Islet of Langerhans (tissue), 1 donor: ENCODE results near the gene CAMTA1.

Source experiments
- FAIRE-seq: peaks from one replicate; lab custom pipeline; 2011; peaks lifted over from hg19 to GRCh38; lab: Jason Lieb, UNC

CAMTA1 gene

GRCh38 chr1:7479571-7479970 is 694.3 kb downstream of the CAMTA1 start:
- no peak for FAIRE-seq

GRCh38 chr1:7481194-7481593 is 695.9 kb downstream of the CAMTA1 start:
- no peak for FAIRE-seq

- FAIRE-seq = no peak
Observed at GRCh38 chr1:7482077-7482476, 696.8 kb downstream of the CAMTA1 start.

- FAIRE-seq = no peak
Observed at GRCh38 chr1:7482772-7483495, 697.7 kb downstream of the CAMTA1 start.

GRCh38 chr1:7483634-7484383 is 698.6 kb downstream of the CAMTA1 start:
- FAIRE-seq = no peak

DNA sequence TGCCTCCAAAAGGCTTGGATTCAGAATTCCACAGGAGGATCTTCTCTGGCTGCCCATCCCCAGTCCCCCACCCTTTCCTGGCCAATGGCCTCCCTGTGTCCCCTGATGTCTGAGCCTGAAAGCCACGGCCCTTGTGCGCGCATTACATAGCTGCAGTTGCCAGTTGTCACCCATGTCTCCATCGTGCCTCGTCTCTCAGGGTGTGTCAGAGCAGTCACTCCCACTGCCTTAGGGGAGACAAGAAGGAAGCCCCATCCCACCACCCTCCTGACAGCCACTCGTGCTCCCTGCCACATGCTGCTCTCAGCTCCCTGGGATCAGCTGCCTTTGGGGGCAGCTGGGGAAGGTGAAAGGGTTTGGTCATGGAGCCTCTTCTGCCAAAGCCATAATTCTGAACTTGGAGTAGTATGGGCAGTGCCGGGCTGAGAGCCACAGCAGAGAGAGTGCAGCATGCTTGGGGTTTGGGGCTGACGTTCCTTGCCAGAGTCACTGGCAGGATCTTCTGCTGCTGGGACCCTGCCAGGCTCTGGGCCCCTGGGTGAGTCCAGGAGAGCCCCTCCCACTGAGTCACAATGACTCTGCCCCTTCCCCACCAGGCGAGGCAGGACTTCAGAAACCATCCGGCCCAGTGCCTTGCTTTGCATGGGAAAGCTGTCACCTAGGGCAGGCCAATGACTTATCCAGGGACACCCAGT is 700.0 kb downstream of the CAMTA1 start:
- FAIRE-seq = no peak

DNA sequence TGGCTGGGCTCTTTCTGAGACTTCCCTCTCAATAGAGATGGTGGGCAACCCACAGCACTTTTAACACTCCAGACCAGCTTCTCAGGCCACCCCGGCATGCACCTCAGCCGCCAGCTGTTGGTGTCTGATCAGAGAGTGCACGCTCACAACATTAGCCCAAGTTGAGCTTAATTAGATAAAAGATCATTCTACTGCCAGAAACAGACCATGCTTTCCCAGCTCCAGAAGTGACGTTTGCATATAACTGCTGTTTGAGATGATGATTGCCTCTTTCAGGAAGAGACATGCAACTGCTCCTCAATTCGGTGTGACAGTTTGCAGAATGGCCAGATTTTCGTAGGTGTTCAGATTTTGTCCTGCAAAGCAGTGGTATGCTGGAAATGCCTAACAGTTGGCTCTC is 700.6 kb downstream of the CAMTA1 start:
- no peak for FAIRE-seq

- FAIRE-seq = no peak
Observed at GRCh38 chr1:7487766-7488474, 702.7 kb downstream of the CAMTA1 start.

- FAIRE-seq = no peak
Observed at GRCh38 chr1:7488475-7488842, 703.2 kb downstream of the CAMTA1 start.

DNA sequence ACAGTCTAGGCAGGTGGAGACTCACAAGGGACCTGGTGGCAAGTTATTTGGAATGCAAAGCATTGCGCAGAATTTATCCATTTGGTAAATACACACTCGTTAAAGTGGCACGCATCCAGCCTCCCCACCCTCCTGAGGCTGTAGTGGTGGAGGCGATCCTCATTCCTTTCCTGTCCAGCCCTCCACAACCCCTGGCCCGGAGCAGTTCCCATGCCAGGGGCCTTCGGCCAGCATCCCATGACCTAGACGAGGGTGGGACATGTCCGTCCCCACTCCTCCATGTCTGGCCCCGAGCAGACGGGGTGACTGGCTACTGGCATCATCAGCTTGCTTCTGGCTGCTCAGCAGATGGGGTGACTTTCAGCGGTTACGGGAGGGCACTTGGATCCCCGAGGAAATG is 704.3 kb downstream of the CAMTA1 start:
- FAIRE-seq = no peak

- no peak for FAIRE-seq
Observed at GRCh38 chr1:7490576-7490975, 705.3 kb downstream of the CAMTA1 start.

- peak; percentile 96 for FAIRE-seq
Observed at GRCh38 chr1:7491109-7491817, 706.0 kb downstream of the CAMTA1 start.

- FAIRE-seq = no peak
Observed at GRCh38 chr1:7491818-7492173, 706.5 kb downstream of the CAMTA1 start.

GRCh38 chr1:7493711-7494454 is 708.6 kb downstream of the CAMTA1 start:
- no peak for FAIRE-seq

DNA sequence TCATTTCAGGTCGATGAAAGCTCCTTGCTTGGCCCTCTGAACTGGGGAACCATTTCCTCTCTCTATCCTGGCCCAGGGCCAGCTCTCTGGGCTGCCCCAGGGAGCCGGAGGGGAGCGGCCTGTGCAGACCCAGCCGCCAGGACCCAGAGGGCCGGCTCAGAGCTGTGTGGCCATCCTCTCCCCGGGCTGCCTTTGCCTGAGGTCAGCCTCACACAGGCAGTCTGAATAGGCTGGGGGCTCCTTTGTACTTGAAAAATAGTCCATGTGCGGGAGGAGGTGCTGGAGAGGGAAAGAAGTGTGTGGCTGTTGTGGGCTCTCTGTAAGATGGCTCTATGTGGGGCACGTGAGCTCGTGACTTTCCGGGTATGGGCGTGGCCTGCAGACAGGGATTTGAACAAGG is 710.7 kb downstream of the CAMTA1 start:
- FAIRE-seq = no peak

- no peak for FAIRE-seq
Observed at GRCh38 chr1:7497107-7497637, 711.9 kb downstream of the CAMTA1 start.

GRCh38 chr1:7500381-7501083 is 715.3 kb downstream of the CAMTA1 start:
- FAIRE-seq = no peak

DNA sequence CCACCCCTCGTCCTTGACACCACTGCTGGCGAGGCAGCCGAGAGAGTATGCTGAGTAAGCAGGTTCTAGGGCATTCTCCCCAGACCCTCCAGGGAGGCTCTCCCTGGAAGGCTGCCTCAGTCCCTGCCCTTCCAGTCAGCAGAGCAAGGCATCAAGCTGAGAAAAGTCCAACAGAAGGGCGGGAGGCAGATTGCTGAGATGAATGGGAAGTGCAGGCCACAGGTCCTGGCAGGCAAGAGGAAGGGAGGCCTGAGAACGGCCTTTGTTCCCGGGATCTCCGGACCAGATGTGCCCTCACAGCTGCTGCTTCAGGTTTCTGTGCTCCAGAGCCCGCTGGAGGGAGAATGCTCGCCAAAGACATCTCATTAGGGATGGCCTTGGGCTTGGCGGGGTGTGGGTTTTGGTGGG is 715.8 kb downstream of the CAMTA1 start:
- FAIRE-seq = no peak

GRCh38 chr1:7501723-7502603 is 716.7 kb downstream of the CAMTA1 start:
- no peak for FAIRE-seq
